GM21390 (cell line): ENCODE results near the gene UBE2E1.
A peak's percentile ranks its signal among the peaks of the same experiment; 100 is the strongest.

Experiments used
- ATAC-seq: cut with Tn5 transposase; IDR thresholded peaks from one replicate; pipeline ENCODE4 v1.9.1; 2021; ENCODE audit not compliant: unreplicated experiment

UBE2E1 gene

DNA sequence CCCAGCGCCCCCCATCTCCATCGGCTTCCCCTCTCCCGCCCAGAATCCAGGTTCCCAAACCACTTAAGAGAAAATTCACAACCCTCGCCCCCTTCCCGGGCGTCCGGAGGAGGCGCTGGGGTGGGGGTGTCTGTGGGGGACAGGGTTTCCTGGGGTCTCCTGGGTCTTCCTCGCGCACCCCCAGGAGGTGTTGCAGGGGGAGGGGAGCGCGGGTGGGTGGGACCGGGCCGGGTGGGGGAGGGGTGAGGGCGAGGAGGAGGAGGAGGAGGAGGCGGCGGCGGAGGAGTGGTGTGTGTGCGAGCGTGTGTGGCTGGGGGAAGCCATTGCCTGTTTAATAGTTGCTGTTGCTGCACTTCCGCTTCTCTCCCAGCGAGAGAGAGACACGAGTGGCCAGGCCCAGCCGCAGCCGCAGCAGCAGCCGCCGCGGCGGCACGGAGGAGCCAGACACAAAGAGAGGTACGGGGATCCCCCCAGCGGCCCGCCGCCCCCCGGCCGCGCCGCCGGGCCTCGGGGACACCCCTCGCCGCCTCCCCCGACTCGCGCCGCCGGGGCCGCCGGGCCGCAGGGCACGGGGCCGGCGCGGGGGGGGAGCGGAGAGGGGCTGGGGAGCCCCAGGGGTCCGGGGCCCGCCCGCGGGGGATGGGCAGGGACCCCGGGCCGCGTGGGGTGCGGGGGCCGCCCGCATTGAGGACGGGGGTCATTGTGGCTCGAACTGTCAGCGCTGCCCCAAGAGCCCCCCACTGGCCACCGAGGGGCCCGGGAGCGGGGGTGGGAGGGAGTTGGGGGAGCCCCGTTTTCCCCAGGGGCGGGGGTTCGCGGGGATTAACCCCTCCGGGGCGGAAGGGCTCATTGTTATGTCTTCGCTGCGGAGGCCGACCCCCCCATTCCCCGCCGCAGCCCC, at the start of gene UBE2E1:
Gene UBE2E1 (plus strand): TSS at position 323 of the 901 bp plus-strand sequence. CDS start 1,315 bp downstream, outside the sequence.
- peak; percentile 63 for ATAC-seq

GRCh38 chr3:23756206-23756840, 49.4 kb upstream of the UBE2E1 start:
- no peak for ATAC-seq

DNA sequence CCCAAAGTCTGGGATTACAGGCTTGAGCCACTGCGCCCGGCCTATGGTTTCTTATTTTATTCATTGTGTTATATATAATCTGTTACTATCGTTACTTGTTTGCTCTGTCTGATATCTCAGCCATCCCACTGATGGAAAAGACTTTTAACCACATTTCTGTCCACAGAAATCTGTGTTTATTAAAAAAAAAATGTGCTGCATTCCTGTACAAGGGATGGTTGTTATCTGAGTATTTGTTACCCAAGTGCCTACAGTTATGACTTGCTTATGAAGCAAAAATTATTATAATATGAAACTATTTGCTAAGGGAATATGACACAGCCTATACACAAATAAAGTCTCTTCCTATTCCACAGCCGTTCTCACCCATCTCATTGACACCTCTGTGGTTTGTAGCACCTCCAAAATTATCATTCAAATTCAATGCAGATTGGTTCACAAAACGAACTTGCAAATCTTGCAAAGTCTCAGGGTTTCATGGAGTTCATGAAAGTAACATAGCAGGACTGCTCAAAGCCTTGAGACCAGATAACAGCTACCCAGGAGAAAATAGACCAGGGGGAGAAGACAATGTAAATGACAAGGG, 47.4 kb upstream of the UBE2E1 start:
- no peak for ATAC-seq

GRCh38 chr3:23760325-23760724, 45.4 kb upstream of the UBE2E1 start:
- no peak for ATAC-seq

GRCh38 chr3:23760871-23761373, 44.8 kb upstream of the UBE2E1 start:
- ATAC-seq = peak; percentile 32

DNA sequence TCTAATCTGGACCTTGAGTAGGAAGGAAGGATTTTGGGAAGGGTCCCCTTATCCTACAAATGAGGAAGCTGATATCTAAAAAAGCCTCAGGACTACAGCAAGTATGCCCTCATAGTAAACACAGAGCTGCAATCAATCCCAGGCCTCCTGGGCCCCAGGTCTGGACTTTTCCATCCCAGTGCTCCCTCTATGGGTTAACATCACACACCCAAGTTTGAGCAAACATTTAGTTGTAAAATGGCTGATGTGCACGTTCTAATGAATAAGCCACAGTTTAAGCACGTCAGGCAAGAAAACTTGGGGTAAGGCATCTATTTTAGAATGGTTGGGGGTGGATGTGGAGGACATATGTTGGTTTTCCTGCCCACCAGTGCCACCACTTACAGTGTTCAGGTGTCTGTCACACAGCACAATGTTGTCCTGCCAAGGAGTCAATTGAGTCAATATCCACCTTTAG, 44.3 kb upstream of the UBE2E1 start:
- ATAC-seq = peak; percentile 25

- ATAC-seq = peak; percentile 81
Measured at GRCh38 chr3:23762214-23762613, 43.5 kb upstream of the UBE2E1 start.

DNA sequence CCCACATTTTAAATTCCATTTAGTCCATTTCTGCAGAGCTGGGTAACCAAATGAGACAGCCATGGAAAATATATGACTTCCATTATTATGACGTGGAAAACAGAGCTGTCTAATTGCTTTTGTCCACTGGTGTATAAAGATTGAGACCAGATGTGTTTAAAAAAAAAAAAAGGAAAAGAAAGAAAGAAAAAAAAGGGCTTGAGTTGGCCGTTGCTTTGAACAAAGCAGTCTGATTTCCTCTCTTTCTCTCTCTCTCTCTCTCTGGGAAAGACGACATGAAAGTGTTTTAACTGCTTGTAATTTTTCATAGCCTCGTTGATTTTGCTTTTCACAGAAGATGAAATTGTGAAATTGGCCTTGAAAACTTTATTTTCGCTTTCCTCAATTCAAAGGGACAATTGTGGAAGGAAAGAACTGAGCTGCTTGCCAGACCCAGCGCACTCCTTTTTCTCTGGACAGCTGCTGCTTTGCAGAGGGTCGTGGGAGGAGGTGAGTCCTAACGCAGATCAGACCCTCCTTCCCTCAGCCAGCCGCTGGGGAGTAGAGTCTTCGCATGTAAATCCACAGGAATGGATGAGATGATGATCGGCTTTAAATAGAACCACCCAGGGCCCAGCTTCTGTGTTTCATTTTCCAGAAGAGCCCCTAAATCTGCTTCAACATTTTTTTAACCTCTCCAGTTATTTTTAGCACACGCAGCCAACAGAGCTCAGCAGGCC, 42.8 kb upstream of the UBE2E1 start:
- ATAC-seq = no peak

DNA sequence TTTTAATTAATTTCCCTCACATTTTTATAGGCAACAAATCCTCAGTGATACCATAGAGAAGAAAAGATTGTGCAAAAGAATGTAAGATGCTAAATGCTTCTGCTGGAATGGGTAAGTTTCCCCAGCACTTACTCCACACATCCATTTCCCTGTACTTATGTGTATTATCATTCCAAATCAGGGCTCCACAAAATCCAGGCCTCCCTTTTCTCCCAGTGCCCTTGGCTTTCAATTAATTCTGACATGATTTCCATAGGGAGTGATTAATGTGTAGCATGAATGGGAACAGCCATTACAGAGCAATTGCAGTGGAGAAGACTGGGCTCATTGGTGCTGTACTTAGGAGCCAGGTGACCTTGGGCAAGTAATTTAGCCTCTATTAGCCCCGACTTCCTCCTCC, 41.3 kb upstream of the UBE2E1 start:
- ATAC-seq = no peak

DNA sequence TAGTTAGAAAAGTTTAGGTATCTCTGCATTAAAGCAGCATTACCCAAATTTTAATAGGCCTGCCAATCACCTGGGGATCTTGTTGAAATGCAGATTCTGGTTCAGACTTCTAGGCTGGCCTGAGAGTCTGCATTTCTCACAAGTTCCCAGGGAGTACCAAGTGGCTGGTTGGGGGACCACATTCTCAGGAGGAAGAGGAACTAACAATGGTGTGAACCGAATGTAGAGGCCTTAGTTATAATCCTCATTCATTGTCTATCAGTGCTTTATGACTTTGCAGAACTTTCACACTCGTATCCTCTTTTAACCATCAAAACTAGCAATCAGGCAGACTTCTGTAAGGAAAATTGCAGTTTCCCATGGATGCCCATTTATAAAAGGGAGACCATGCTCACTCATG, 38.2 kb upstream of the UBE2E1 start:
- no peak for ATAC-seq

DNA sequence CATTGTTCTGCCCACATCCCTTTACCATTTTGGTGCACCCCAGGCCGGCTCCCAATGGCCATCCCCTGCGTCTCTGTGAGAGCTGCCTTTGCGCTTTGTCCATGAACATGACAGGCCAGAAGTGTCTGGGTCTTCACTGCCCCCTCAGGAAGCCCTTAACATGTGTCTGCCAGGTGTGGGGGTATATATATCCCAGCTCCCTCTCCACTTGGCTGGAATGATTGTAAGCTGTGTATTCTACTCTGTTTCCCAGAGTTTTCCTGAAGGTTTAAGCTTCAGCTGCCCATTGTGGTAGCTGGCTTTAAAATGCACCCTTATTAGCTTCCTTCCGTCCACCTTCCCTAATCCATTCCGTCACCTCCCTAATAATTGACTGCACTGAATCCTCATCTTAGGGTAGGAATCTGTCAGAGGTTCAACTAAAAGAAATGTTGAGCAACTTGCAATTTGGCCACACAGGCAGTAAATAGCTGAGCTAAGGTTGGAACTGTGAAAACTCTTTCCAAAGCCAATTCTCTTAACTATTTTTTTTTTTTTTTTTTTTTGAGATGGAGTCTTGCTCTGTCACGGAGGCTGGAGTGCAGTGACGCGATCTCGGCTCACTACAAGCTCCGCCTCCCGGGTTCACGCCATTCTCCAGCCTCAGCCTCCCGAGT, 30.4 kb upstream of the UBE2E1 start:
- no peak for ATAC-seq

DNA sequence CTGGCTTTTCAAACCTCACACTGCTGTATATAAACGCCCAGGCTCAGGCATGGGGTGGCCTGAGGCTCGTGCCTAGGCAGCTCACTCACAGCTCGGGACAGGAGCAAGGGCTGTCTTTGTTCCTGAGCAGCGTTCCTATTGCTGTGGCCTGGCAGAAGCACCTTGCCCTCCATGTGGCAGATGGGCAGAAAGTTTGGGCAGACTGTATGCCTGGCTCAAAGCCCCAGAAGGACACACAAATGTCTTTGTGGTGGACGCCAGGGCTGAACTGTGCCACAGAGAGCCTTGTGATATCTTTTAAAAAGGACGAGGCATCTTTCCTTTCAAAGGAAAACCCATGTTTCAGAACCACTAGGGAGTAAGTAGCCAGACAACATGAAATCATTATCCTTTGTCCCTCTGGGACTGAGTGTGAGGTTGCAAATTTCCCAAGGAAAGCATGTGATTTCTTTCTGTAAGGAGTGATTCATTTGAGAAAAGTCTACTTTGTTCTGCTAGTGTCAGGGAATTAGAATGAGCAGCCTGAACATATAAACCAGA, 29.3 kb upstream of the UBE2E1 start:
- ATAC-seq = no peak

DNA sequence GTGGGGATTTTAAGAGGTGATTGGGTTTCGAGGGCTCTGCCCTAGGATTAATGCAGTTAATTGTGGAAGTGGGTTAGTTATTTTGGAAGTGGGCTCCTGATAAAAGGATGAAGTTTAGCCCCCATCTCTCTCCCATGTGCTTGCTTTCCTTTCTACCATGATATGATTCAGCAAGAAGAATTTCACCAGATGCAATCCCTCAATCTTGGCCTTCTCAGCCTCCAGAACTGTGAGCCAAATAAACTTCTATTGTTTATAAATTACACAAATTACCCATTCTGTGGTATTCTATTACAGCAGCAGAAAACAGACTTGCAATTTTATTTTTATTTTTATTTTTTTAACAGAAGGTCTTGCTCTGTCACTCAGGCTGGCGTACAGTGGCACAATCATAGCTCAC, 27.3 kb upstream of the UBE2E1 start:
- ATAC-seq = no peak

DNA sequence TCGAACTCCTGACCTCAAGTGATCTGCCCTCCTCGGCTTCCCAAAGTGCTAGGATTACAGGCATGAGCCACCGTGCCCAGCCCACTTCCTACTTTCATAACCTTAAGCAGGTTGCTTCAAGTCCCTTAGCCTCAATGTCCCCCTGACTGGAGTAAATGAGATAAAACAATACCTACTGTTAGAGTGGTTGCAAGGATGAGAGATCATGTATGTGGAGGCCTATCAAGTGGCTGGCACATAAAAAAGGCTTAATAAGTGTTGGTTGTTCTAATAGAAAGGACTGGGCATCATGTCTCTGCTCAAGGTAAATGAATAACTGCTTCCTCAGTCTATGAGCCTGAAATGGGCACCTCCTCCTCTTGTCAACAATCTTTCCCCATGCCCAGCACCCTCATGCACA, 25.9 kb upstream of the UBE2E1 start:
- no peak for ATAC-seq

DNA sequence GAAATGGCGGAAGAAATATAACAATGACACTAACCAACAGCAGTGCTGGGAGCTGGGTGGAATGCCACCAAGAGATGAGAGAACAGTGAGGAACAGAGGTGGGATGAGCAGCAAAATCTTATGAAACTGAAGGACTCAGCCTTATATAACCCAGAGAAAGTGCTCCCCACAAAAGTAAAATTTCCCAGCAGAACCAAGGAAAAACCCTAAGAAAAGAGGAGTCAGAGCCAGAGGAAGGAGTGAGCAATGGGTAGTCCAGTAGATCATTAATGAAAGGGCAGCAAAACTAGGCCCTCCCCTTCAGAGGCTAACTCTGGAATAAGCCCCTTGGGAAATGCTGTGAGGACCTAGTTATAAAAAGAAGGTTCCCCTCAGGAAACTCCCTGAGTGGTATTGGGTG, 24.7 kb upstream of the UBE2E1 start:
- no peak for ATAC-seq

DNA sequence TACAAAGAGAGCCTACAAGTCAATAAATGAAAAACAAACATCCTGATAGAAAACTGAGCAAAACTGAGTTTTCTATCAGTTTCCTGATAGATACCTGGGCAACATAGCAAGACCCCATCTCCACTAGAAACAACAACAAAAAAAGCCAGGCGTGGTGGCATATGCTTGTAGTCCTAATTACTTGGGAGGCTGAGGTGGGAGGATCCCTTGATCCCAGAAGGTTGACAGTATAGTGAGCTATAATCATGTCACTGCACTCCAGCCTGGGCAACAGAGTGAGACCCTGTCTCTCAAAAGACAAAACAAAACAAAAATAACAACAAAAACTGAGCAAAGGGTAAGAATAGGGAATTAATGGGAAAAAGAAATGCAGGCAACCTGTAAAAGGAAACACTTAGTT, 23.9 kb upstream of the UBE2E1 start:
- no peak for ATAC-seq

GRCh38 chr3:23785097-23785645, 20.6 kb upstream of the UBE2E1 start:
- ATAC-seq = no peak

DNA sequence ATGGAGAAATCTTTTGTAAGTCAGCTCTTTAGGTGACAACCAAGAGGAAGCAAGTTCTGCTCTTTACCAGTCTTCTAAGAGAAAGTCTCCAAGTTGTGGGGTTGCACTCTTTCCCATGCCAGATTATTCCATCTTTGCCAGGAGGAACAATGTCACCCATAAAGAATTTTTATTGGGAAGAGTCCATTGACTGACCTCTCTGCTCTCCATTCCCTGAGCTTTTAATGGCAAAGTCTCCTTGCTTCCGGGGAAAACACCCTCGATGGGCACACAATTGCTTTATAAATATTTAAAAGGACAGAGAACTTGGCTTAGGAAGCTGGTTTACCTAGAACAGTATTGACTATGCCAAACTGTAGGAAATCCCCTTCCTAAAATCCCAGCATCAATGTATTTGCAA, 19.9 kb upstream of the UBE2E1 start:
- ATAC-seq = no peak

- ATAC-seq = no peak
Measured at GRCh38 chr3:23791678-23792077, 14.1 kb upstream of the UBE2E1 start.

DNA sequence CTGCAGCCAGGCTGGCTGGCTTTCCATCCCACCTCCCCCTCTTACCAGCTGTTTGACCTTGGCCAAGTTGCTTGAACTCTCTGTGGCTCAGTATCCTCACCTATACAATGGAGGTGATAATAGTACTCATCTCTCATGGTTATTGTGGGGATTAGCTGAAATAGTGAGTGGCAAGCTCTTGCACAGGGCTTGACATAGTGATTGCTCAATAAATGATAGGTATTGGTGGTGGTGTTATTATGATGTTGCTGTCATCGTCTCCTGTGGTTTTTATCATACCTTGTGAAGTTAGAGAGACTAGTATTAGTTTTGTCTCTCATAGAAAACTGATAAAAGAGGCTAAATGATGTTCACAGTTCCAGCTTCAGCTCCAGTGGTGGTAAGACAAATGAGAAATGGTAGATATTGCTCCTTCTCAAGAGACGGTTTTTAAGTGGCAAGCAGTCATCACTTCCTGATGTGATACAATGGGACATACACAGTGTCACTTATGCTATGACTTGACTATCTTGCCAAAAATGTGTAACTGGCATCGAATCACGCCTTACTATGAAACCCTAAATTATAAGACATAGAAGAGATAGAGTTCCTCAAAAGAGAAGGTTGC, 12.1 kb upstream of the UBE2E1 start:
- no peak for ATAC-seq
